Measurements from ENCODE around the gene MMRN2. TPM values are rescaled to one million over a fixed set of nuclear protein-coding genes. Genes with fewer than 3 reads are reported as not detected.

The MMRN2 gene
- total and polyA plus RNA-seq, 4 donors = 1.7 to 12.1 (median 8.6) TPM

DNA sequence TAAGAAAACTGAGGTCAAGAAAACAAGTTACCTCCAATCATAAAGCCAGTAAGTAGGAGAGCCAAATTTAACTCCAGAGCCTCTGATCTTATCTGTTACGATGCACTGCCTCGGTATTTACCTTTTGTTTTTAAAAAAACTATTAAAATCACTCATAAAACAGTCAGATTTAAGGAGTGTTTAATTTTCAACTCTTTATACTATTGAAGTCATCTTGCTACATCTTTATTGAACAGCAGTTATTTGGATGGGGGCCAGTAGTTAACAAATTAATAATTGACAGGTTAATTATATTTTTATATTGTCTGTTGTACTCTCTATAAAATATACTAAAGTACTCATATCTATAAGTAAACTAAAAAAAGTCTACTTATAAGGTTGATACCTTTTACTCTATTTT, 35.5 kb upstream of the MMRN2 start:
- Histone ChIP-seq H3K27ac (ENCODE audit: low read depth in 1 of 2, low read length in 2 of 2) (no peak overlapping the region), H3K36me3 (ENCODE audit: control insufficient read depth in 4 of 4, insufficient read depth in 3 of 4, low read depth in 1 of 4, low read length in 3 of 4) (no peaks in the 10 kb centered on the region), H3K9ac (ENCODE audit: low read depth in 1 of 2, low read length in 2 of 2) (no peak overlapping the region), H3K4me3 (ENCODE audit: low read depth in 1 of 3, low read length in 3 of 3) (no peak overlapping the region), H3K9me3 (ENCODE audit: control insufficient read depth in 4 of 4, low read length in 3 of 4) (no peaks in the 10 kb centered on the region), H3K4me1 (ENCODE audit: control insufficient read depth in 4 of 4, insufficient read depth in 4 of 4, low read length in 3 of 4) (no peaks in the 10 kb centered on the region), H3K27me3 (ENCODE audit: control insufficient read depth in 4 of 4, insufficient read depth in 4 of 4, low read length in 3 of 4) (no peaks in the 10 kb centered on the region)
- no peak for DNase-seq (ENCODE audit: low spot score)
- 81% methylated on average over 2 of the region's 2 CpGs for WGBS
- TF ChIP-seq EGR1 (IDR thresholded peaks at IDR 0.05; ENCODE audit: low read depth in 2 of 2) (no peak), FOXA1 (IDR thresholded peaks at IDR 0.05) (no peak), SP1 (IDR thresholded peaks at IDR 0.05) (no peak), HNF4G (IDR thresholded peaks at IDR 0.05) (no peak), NR2F2 (IDR thresholded peaks at IDR 0.05) (no peak), YY1 (IDR thresholded peaks at IDR 0.05) (no peak), TAF1 (conservative IDR thresholded peaks at IDR 0.05) (no peak), FOXA2 (IDR thresholded peaks at IDR 0.05) (no peak), RAD21 (IDR thresholded peaks at IDR 0.05) (no peak), GABPA (IDR thresholded peaks at IDR 0.05 in 1 of 2, conservative IDR thresholded peaks at IDR 0.05 in 1 of 2) (no peak), HNF4A (conservative IDR thresholded peaks at IDR 0.05) (no peak), RXRA (IDR thresholded peaks at IDR 0.05) (no peak), JUND (IDR thresholded peaks at IDR 0.05) (no peak)
- TF ChIP-seq, protein P1, sequence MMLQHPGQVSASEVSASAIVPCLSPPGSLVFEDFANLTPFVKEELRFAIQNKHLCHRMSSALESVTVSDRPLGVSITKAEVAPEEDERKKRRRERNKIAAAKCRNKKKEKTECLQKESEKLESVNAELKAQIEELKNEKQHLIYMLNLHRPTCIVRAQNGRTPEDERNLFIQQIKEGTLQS (IDR thresholded peaks at IDR 0.05) = no peak
- TF ChIP-seq, protein P2, sequence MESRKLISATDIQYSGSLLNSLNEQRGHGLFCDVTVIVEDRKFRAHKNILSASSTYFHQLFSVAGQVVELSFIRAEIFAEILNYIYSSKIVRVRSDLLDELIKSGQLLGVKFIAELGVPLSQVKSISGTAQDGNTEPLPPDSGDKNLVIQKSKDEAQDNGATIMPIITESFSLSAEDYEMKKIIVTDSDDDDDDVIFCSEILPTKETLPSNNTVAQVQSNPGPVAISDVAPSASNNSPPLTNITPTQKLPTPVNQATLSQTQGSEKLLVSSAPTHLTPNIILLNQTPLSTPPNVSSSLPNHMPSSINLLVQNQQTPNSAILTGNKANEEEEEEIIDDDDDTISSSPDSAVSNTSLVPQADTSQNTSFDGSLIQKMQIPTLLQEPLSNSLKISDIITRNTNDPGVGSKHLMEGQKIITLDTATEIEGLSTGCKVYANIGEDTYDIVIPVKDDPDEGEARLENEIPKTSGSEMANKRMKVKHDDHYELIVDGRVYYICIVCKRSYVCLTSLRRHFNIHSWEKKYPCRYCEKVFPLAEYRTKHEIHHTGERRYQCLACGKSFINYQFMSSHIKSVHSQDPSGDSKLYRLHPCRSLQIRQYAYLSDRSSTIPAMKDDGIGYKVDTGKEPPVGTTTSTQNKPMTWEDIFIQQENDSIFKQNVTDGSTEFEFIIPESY (IDR thresholded peaks at IDR 0.05) = no peak
- TF ChIP-seq, protein P3, sequence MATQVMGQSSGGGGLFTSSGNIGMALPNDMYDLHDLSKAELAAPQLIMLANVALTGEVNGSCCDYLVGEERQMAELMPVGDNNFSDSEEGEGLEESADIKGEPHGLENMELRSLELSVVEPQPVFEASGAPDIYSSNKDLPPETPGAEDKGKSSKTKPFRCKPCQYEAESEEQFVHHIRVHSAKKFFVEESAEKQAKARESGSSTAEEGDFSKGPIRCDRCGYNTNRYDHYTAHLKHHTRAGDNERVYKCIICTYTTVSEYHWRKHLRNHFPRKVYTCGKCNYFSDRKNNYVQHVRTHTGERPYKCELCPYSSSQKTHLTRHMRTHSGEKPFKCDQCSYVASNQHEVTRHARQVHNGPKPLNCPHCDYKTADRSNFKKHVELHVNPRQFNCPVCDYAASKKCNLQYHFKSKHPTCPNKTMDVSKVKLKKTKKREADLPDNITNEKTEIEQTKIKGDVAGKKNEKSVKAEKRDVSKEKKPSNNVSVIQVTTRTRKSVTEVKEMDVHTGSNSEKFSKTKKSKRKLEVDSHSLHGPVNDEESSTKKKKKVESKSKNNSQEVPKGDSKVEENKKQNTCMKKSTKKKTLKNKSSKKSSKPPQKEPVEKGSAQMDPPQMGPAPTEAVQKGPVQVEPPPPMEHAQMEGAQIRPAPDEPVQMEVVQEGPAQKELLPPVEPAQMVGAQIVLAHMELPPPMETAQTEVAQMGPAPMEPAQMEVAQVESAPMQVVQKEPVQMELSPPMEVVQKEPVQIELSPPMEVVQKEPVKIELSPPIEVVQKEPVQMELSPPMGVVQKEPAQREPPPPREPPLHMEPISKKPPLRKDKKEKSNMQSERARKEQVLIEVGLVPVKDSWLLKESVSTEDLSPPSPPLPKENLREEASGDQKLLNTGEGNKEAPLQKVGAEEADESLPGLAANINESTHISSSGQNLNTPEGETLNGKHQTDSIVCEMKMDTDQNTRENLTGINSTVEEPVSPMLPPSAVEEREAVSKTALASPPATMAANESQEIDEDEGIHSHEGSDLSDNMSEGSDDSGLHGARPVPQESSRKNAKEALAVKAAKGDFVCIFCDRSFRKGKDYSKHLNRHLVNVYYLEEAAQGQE (IDR thresholded peaks at IDR 0.05) = no peak
- TF ChIP-seq, protein P4, sequence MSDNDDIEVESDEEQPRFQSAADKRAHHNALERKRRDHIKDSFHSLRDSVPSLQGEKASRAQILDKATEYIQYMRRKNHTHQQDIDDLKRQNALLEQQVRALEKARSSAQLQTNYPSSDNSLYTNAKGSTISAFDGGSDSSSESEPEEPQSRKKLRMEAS (IDR thresholded peaks at IDR 0.05) = no peak
- TF ChIP-seq, protein P5, sequence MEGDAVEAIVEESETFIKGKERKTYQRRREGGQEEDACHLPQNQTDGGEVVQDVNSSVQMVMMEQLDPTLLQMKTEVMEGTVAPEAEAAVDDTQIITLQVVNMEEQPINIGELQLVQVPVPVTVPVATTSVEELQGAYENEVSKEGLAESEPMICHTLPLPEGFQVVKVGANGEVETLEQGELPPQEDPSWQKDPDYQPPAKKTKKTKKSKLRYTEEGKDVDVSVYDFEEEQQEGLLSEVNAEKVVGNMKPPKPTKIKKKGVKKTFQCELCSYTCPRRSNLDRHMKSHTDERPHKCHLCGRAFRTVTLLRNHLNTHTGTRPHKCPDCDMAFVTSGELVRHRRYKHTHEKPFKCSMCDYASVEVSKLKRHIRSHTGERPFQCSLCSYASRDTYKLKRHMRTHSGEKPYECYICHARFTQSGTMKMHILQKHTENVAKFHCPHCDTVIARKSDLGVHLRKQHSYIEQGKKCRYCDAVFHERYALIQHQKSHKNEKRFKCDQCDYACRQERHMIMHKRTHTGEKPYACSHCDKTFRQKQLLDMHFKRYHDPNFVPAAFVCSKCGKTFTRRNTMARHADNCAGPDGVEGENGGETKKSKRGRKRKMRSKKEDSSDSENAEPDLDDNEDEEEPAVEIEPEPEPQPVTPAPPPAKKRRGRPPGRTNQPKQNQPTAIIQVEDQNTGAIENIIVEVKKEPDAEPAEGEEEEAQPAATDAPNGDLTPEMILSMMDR (IDR thresholded peaks at IDR 0.05; ENCODE audit: low read depth, low read length, missing input control) = no peak

Measured in liver (tissue), 9 donors.